ENCODE results near the gene PDF.

Gene PDF

GRCh38 chr16:69277413-69277812 lies 53.0 kb downstream of the PDF start:
- DNase-seq: no peak

Data from hypothalamus (tissue), 51 donors.